ENCODE data around the gene PROM1. TPM values are rescaled to one million over a fixed set of nuclear protein-coding genes. Genes with fewer than 3 reads are reported as not detected.

The PROM1 gene
- total and polyA plus RNA-seq, 3 donors from 2014 or later: 24.5 to 32.9 (median 25.4) TPM

DNA sequence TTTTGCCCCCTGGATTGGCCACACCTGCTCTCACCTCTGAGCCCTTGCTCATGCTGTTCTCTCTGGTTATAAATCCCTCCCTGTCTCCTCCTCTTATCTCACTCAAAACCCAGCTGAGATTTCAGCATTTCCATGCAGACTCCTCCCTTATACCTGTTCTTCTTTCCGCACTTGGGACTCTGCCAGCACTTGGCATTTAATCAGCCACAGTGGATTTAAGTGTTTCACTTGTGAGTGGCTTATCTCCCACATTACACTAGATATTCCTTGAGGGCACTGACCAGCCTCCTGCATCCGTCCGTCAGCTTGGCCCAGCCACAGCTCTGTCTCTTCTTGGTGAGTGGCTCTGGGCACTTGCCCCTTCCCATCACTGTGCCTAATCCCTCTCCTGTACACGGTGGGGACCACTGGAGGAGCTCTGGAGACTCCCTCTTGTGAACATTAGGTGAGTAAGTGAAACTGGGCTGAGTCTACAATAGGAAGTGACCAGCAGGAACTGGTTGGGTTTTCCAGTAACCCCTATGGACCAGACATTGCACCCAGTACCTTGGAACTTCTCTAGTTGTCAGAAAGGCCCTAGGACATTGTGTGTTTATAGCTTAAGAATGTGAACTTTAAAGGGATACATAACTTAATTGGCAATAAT lies 165.2 kb downstream of the PROM1 start:
- no peak for DNase-seq
- TF ChIP-seq, protein P1, sequence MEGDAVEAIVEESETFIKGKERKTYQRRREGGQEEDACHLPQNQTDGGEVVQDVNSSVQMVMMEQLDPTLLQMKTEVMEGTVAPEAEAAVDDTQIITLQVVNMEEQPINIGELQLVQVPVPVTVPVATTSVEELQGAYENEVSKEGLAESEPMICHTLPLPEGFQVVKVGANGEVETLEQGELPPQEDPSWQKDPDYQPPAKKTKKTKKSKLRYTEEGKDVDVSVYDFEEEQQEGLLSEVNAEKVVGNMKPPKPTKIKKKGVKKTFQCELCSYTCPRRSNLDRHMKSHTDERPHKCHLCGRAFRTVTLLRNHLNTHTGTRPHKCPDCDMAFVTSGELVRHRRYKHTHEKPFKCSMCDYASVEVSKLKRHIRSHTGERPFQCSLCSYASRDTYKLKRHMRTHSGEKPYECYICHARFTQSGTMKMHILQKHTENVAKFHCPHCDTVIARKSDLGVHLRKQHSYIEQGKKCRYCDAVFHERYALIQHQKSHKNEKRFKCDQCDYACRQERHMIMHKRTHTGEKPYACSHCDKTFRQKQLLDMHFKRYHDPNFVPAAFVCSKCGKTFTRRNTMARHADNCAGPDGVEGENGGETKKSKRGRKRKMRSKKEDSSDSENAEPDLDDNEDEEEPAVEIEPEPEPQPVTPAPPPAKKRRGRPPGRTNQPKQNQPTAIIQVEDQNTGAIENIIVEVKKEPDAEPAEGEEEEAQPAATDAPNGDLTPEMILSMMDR (IDR thresholded peaks at IDR 0.05): no peak
- no peak for TF ChIP-seq POLR2A (IDR thresholded peaks at IDR 0.05)
- no peaks in the 10 kb centered on the region for H3K36me3 ChIP-seq (ENCODE audit: low read depth, missing control alignments)
- no peak overlapping the region for H3K27ac ChIP-seq
- intact Hi-C loops (cut with DNase I; ENCODE audit: low total_unique reads): no loop called here
- H3K4me3 ChIP-seq: no peak overlapping the region
- H3K4me1 ChIP-seq: no peaks in the 10 kb centered on the region
- WGBS, 2 donors: 44 to 53% methylated on average over 4 of the region's 4 CpGs
- no peaks in the 10 kb centered on the region for H3K9me3 ChIP-seq
- no peaks in the 10 kb centered on the region for H3K27me3 ChIP-seq

Other genes with a start within 250 kb of the PROM1 start
- not detected for gene FGFBP1, start 145.3 kb downstream of the PROM1 start, total RNA-seq
- gene FGFBP1, start 145.3 kb downstream of the PROM1 start, polyA plus RNA-seq (ENCODE audit: insufficient read depth, low read depth, low replicate concordance): 1.1 TPM
- gene FGFBP2, start 120.8 kb downstream of the PROM1 start, total RNA-seq: 100 to 1,000 TPM in 1 of 2 donors, 10 to 100 TPM in 1; 19.4 to 139 TPM
- gene FGFBP2, start 120.8 kb downstream of the PROM1 start, polyA plus RNA-seq (ENCODE audit: insufficient read depth, low read depth, low replicate concordance): 20.3 TPM
- gene TAPT1, start 142.4 kb upstream of the PROM1 start, total RNA-seq: 10 to 100 TPM; 38.4 to 46.1 TPM
- gene TAPT1, start 142.4 kb upstream of the PROM1 start, polyA plus RNA-seq (ENCODE audit: insufficient read depth, low read depth, low replicate concordance): 117 TPM